Measurements from ENCODE around the gene TLE5. TPM values are rescaled to one million over a fixed set of nuclear protein-coding genes. Genes with fewer than 3 reads are reported as not detected.

Gene TLE5
- total and polyA plus RNA-seq, 2 experiments from 2014 or later: 260 to 308 TPM

GRCh38 chr19:3059653-3060052, 2.6 kb downstream of the TLE5 start:
- 96% methylated on average over 16 of the region's 16 CpGs for WGBS (ENCODE audit: low lambda C conversion rate, missing lambda C conversion rate)
- no peak for DNase-seq (ENCODE audit: low spot score)
- no peaks in the 10 kb centered on the region for H3K9me2 ChIP-seq (replicated peaks; ENCODE audit: insufficient read depth)
- peak overlapping the region; percentile 96 for H3K4me2 ChIP-seq
- no peaks in the 10 kb centered on the region for H3K9me3 ChIP-seq (ENCODE audit: low read depth)
- no peaks in the 10 kb centered on the region for H3K36me3 ChIP-seq (replicated peaks; ENCODE audit: insufficient read depth, low read depth)
- peaks cover 32% of the 10 kb centered on the region for H4K20me1 ChIP-seq (ENCODE audit: insufficient read depth, poor library complexity, severe bottlenecking)
- H3K27ac ChIP-seq: no peak overlapping the region
- H3K27me3 ChIP-seq: no peaks in the 10 kb centered on the region
- H3K4me1 ChIP-seq (ENCODE audit: insufficient read depth): peaks cover 55% of the 10 kb centered on the region
- no peak overlapping the region for H2AFZ ChIP-seq
- TF ChIP-seq EZH2 (IDR thresholded peaks at IDR 0.05; ENCODE audit: borderline replicate concordance) (no peak), CTCF (IDR thresholded peaks at IDR 0.05; ENCODE audit: poor library complexity) (no peak)
- H3K79me2 ChIP-seq: peaks cover 48% of the 10 kb centered on the region
- no peak overlapping the region for H3K4me3 ChIP-seq

- Histone ChIP-seq H3K4me1 (ENCODE audit: insufficient read depth) (peaks cover 55% of the 10 kb centered on the region), H3K4me3 (no peak overlapping the region), H3K9me2 (replicated peaks; ENCODE audit: insufficient read depth) (no peaks in the 10 kb centered on the region), H3K27me3 (no peaks in the 10 kb centered on the region), H2AFZ (no peak overlapping the region), H3K4me2 (peak overlapping the region; percentile 29), H3K79me2 (peaks cover 48% of the 10 kb centered on the region), H3K36me3 (replicated peaks; ENCODE audit: insufficient read depth, low read depth) (no peaks in the 10 kb centered on the region), H3K27ac (peak overlapping the region; percentile 31), H4K20me1 (ENCODE audit: insufficient read depth, poor library complexity, severe bottlenecking) (peaks cover 32% of the 10 kb centered on the region), H3K9me3 (ENCODE audit: low read depth) (no peaks in the 10 kb centered on the region)
- no peak for DNase-seq (ENCODE audit: low spot score)
- WGBS (ENCODE audit: low lambda C conversion rate, missing lambda C conversion rate): 90% methylated on average over 10 of the region's 10 CpGs
- TF ChIP-seq CTCF (IDR thresholded peaks at IDR 0.05; ENCODE audit: poor library complexity) (no peak), EZH2phosphoT487 (IDR thresholded peaks at IDR 0.05; ENCODE audit: low read depth, severe bottlenecking, unreplicated experiment) (no peak), EZH2 (IDR thresholded peaks at IDR 0.05; ENCODE audit: borderline replicate concordance) (no peak)
Observed at GRCh38 chr19:3058821-3059314, 3.4 kb downstream of the TLE5 start.

- Histone ChIP-seq H3K27me3 (no peaks in the 10 kb centered on the region), H3K4me1 (ENCODE audit: insufficient read depth) (peaks cover 54% of the 10 kb centered on the region), H3K4me2 (peak overlapping the region; percentile 67), H3K36me3 (replicated peaks; ENCODE audit: insufficient read depth, low read depth) (no peaks in the 10 kb centered on the region), H4K20me1 (ENCODE audit: insufficient read depth, poor library complexity, severe bottlenecking) (peaks cover 32% of the 10 kb centered on the region), H3K9me3 (ENCODE audit: low read depth) (no peaks in the 10 kb centered on the region), H3K4me3 (no peak overlapping the region), H2AFZ (no peak overlapping the region), H3K9me2 (replicated peaks; ENCODE audit: insufficient read depth) (no peaks in the 10 kb centered on the region), H3K27ac (peak overlapping the region; percentile 90), H3K79me2 (peaks cover 48% of the 10 kb centered on the region)
- TF ChIP-seq CTCF (IDR thresholded peaks at IDR 0.05; ENCODE audit: poor library complexity) (no peak), EZH2 (IDR thresholded peaks at IDR 0.05; ENCODE audit: borderline replicate concordance) (no peak), EZH2phosphoT487 (IDR thresholded peaks at IDR 0.05; ENCODE audit: low read depth, severe bottlenecking, unreplicated experiment) (no peak)
- no peak for DNase-seq (ENCODE audit: low spot score)
- 86% methylated on average over 20 of the region's 20 CpGs for WGBS (ENCODE audit: low lambda C conversion rate, missing lambda C conversion rate)
Observed at GRCh38 chr19:3058009-3058820, 4.1 kb downstream of the TLE5 start.

All from hepatocyte (in vitro differentiated cells).